Dedifferentiated amniotic fluid mesenchymal stem cell (primary cell): ENCODE measurements around the gene SCAPER.
"Not testable (repeated sequence)": the region's sequence is repeated elsewhere in the genome, so short reads cannot be mapped to it uniquely, and the experiment has no call there.

ENCODE experiments used
- DNase-seq: peaks from one replicate; pipeline ENCODE4 v3.0.0-alpha.2; 2016; ENCODE audit errors: extremely low spot score

SCAPER gene

GRCh38 chr15:76863123-76863522, 42.0 kb downstream of the SCAPER start:
- no peak for DNase-seq

- no peak for DNase-seq
Observed at GRCh38 chr15:76861815-76862397, 43.2 kb downstream of the SCAPER start.

- no peak for DNase-seq
Observed at GRCh38 chr15:76860201-76860600, 44.9 kb downstream of the SCAPER start.

- DNase-seq = not testable (repeated sequence)
Observed at GRCh38 chr15:76850367-76850766, 54.8 kb downstream of the SCAPER start.

- no peak for DNase-seq
Observed at GRCh38 chr15:76846782-76847181, 58.4 kb downstream of the SCAPER start.

GRCh38 chr15:76844096-76844495, 61.0 kb downstream of the SCAPER start:
- DNase-seq = no peak

GRCh38 chr15:76843269-76843668, 61.9 kb downstream of the SCAPER start:
- DNase-seq = no peak

GRCh38 chr15:76840830-76841460, 64.2 kb downstream of the SCAPER start:
- DNase-seq = peak; percentile 54

- DNase-seq = no peak
Observed at GRCh38 chr15:76839173-76839572, 66.0 kb downstream of the SCAPER start.

- no peak for DNase-seq
Observed at GRCh38 chr15:76837474-76837873, 67.7 kb downstream of the SCAPER start.

- DNase-seq = no peak
Observed at GRCh38 chr15:76829939-76830338, 75.2 kb downstream of the SCAPER start.

- no peak for DNase-seq
Observed at GRCh38 chr15:76823890-76824289, 81.2 kb downstream of the SCAPER start.

- DNase-seq = no peak
Observed at GRCh38 chr15:76823303-76823702, 81.8 kb downstream of the SCAPER start.

GRCh38 chr15:76818926-76819325, 86.2 kb downstream of the SCAPER start:
- not testable (repeated sequence) for DNase-seq

GRCh38 chr15:76815421-76815820, 89.7 kb downstream of the SCAPER start:
- no peak for DNase-seq

- no peak for DNase-seq
Observed at GRCh38 chr15:76812381-76812780, 92.8 kb downstream of the SCAPER start.

GRCh38 chr15:76809412-76810103, 95.6 kb downstream of the SCAPER start:
- DNase-seq = no peak

- DNase-seq = no peak
Observed at GRCh38 chr15:76803049-76803571, 102.0 kb downstream of the SCAPER start.

GRCh38 chr15:76802411-76802810, 102.7 kb downstream of the SCAPER start:
- DNase-seq = no peak

- DNase-seq = no peak
Observed at GRCh38 chr15:76799760-76800159, 105.4 kb downstream of the SCAPER start.

GRCh38 chr15:76795217-76795616, 109.9 kb downstream of the SCAPER start:
- DNase-seq = no peak

GRCh38 chr15:76793162-76793561, 112.0 kb downstream of the SCAPER start:
- DNase-seq = no peak

GRCh38 chr15:76791511-76791910, 113.6 kb downstream of the SCAPER start:
- no peak for DNase-seq
